ENCODE measurements around the gene SDF4.

The SDF4 gene

DNA sequence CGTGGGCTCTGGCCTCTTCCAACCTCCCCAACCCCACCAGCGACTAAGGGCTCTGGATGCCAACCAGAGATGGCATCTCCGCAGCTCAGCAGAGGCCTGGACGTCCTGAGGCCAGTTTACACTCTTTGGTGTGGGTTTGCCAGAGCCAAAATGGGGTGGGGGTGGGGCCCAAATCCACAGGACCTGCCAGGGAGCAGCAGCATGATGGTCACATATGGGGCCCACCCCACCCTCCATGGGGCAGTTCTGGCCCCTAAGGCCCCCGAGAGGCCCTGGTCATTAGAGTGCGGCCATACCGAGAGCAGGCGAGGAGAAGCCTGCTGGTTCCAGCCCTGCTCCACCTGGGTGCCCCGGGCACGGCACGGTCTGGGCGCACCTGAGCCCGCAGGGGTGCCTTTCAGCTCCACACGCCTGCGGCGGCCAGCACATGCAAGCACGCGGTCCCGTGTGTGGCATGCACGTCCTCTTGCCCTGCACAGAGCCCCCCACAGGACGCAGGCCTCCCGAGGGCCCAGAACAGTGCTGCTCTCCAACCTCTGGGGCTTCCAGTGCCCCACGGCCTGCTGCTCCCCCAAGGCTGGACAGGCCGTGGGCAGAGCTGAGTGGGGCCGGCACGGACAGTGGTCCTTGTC is 9.9 kb upstream of the SDF4 start:
- DNase-seq (no peak), ATAC-seq (replicated peaks) (no peak)
- peaks cover 0 to 6% of the 10 kb centered on the region in 2 donors for H3K27me3 Mint-ChIP-seq
- H3K4me3 Mint-ChIP-seq, result no peak overlapping the region
- H3K9me3 Mint-ChIP-seq, result no peaks in the 10 kb centered on the region
- peaks cover 8 to 24% of the 10 kb centered on the region in 2 donors for H3K4me1 Mint-ChIP-seq
- H3K27ac Mint-ChIP-seq, result peak overlapping the region; percentile 25
- H3K36me3 Mint-ChIP-seq, result no peaks in the 10 kb centered on the region

DNA sequence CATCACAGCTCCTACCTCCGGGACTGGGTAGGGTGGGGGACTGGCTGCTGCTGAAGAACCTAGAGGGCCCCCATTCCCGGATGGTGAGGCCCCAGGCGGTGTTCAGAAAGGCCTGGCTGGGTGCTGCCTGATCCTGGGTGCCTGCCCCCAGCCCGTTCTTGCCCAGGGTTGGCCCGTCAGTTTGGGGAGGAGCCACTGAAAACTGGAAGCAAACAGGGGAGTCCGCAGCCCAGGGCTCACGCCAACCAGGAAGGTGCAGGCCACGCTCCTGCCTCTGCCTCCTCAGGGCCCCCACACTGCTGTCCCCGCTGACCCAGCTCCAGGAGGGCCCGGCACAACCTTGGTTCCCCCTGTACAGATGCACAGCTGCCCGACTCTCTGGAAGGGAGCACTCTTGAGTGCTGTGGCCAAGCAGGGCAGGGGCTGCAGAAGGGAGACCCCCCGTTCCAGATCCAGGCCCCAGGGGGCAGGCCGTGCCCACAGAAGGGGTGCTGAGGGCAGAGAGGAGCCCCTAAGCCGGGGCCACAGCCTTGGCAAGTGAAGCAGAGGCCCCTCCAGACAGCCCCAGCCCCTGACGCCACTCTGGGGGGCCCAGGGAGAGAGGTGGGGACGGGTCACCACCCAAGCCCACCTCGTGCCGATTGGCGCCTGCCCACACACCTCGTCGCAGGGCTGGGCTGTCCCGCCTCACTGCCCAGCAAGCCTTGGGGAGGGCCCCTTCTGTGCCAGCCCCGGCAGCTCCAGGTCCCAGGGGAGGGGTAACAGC is 9.2 kb upstream of the SDF4 start:
- Mint-ChIP-seq H3K36me3 (no peaks in the 10 kb centered on the region), H3K27ac (peak overlapping the region; percentile 32), H3K27me3 (peaks cover 0 to 6% of the 10 kb centered on the region in 2 donors), H3K4me1 (peaks cover 11 to 31% of the 10 kb centered on the region in 2 donors), H3K4me3 (no peak overlapping the region), H3K9me3 (no peaks in the 10 kb centered on the region)
- ATAC-seq (replicated peaks), result no peak
- no peak for DNase-seq

DNA sequence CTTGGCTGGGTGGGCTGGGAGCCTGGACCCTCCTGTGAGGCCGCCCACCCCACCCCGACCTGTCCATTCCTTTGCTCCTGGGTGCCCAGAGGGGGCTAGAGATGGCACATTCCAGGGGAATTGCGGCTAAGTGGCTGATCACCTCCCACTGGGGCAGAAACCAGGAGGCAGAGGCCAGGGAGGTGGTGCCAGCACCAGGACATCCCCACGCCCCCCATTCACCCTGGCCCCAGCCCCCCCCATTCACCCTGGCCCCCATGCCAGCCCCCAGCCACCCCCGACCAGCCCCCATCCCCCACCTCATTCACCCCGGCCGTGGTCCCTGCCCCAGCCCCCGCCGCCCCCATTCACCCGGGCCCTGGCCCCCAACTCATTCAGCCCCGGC is 8.5 kb upstream of the SDF4 start:
- Mint-ChIP-seq H3K36me3 (no peaks in the 10 kb centered on the region), H3K4me3 (no peak overlapping the region), H3K9me3 (no peaks in the 10 kb centered on the region), H3K4me1 (peaks cover 11 to 38% of the 10 kb centered on the region in 2 donors), H3K27ac (no peak overlapping the region), H3K27me3 (peaks cover 0 to 6% of the 10 kb centered on the region in 2 donors)
- DNase-seq (no peak), ATAC-seq (replicated peaks) (no peak)

- H3K9me3 Mint-ChIP-seq, result no peaks in the 10 kb centered on the region
- H3K27me3 Mint-ChIP-seq, result peaks cover 0 to 6% of the 10 kb centered on the region in 2 donors
- peaks cover 0 to under 1% of the 10 kb centered on the region in 2 donors for H3K36me3 Mint-ChIP-seq
- peaks cover 11 to 43% of the 10 kb centered on the region in 2 donors for H3K4me1 Mint-ChIP-seq
- no peak overlapping the region for H3K27ac Mint-ChIP-seq
- no peak for ATAC-seq (replicated peaks)
- no peak overlapping the region for H3K4me3 Mint-ChIP-seq
- DNase-seq, result no peak
These were observed 8.0 kb upstream of the SDF4 start for GRCh38 chr1:1239614-1240347.

DNA sequence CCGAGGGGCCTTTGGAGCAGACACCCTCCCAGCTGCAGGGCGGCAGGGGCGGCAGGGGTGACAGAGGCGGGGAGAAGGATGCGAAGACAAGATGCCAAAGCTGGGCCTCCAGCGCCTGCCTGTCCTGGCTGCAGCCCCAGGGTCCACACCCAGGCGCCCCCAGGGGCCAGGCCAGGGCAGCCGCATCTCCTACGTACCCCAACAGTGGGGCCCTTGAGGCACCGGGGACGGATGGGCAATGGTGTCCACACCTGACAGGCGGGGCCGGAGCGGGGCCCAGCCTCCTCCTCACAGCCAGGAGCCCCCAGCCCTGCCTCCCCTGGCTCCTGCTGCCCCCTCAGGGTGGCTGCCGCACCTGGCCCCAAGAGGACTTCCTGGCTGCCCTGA is 7.4 kb upstream of the SDF4 start:
- Mint-ChIP-seq H3K4me1 (peaks cover 16 to 49% of the 10 kb centered on the region in 2 donors), H3K36me3 (peaks cover 5 to 6% of the 10 kb centered on the region in 2 donors), H3K27me3 (peaks cover 0 to 6% of the 10 kb centered on the region in 2 donors), H3K27ac (no peak overlapping the region), H3K9me3 (no peaks in the 10 kb centered on the region), H3K4me3 (no peak overlapping the region)
- no peak for DNase-seq
- no peak for ATAC-seq (replicated peaks)

DNA sequence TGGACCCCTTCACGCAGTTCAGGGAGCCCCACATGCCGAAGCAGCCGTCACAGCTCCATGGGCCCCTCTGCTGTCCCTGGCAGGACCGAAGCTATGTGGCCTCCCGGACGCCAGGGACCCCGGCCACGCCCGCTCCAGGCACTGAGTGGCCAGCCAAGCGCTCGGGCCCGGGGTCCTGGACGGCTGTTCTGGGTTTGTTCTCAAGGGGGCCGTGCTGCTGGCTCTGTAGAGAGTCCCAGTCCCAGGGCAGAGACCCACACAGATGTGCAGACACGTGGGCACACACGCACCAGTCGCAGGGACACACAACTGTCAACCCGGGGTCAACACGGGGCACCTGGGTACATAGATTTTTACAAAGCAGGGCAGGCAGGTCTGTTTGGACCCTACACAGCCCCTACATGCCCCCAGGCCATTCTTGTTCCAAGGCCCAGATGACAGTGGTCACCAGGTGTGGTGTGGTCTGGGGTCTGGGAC is 6.9 kb upstream of the SDF4 start:
- H3K9me3 Mint-ChIP-seq, result no peaks in the 10 kb centered on the region
- ATAC-seq (replicated peaks) (no peak), DNase-seq (no peak)
- H3K27ac Mint-ChIP-seq, result no peak overlapping the region
- peaks cover 0 to 6% of the 10 kb centered on the region in 2 donors for H3K27me3 Mint-ChIP-seq
- H3K36me3 Mint-ChIP-seq, result peaks cover 10% of the 10 kb centered on the region in 2 donors
- no peak overlapping the region for H3K4me3 Mint-ChIP-seq
- H3K4me1 Mint-ChIP-seq, result peaks cover 20 to 54% of the 10 kb centered on the region in 2 donors

DNA sequence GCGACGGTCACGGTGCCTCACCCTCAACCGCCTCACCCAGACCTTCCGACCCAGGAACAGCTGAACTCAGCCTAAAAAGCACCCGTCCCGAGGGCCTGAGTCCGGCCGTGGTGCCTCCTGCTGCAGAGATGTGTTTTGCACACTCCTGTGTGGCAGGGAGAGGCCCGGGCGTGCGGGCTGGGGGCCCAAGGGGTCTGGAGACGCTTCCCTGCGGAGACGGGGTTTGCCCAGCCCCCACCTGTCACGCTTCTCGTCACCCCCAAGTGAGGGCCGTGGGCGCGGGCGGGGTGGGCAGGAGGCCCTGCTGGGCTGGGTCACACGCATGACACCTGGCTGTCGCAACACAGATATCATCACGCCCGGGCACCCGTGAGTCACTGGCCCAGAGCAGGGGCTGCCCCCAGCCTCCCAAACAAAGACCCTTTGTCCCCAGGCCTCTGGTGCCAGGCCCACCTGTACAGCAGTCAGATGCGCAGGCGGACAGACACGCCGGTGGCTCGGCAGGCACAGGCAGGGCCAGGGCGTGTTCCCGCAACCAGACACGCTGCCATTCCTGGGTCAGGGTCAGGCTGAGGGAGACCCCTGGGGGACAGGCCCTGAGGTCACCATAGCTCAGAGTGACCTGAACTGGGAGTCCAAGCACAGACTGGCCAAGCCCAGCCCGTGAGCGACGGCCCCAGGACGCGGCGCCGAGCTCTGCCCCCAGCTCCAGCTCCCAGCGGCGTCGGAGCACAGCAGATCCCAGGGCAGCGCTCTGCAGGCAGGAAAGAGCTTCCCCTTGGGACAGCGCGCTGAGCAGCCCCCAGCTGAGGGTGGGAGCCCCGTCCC is 6.3 kb upstream of the SDF4 start:
- Mint-ChIP-seq H3K27ac (peak overlapping the region; percentile 73), H3K9me3 (no peaks in the 10 kb centered on the region), H3K27me3 (peaks cover 0 to 6% of the 10 kb centered on the region in 2 donors), H3K4me3 (peak overlapping the region; percentile 70 to 71), H3K36me3 (peaks cover 14 to 15% of the 10 kb centered on the region in 2 donors), H3K4me1 (peaks cover 22 to 58% of the 10 kb centered on the region in 2 donors)
- peak; percentile 35 for DNase-seq
- ATAC-seq (replicated peaks), result peak; percentile 67 to 74

DNA sequence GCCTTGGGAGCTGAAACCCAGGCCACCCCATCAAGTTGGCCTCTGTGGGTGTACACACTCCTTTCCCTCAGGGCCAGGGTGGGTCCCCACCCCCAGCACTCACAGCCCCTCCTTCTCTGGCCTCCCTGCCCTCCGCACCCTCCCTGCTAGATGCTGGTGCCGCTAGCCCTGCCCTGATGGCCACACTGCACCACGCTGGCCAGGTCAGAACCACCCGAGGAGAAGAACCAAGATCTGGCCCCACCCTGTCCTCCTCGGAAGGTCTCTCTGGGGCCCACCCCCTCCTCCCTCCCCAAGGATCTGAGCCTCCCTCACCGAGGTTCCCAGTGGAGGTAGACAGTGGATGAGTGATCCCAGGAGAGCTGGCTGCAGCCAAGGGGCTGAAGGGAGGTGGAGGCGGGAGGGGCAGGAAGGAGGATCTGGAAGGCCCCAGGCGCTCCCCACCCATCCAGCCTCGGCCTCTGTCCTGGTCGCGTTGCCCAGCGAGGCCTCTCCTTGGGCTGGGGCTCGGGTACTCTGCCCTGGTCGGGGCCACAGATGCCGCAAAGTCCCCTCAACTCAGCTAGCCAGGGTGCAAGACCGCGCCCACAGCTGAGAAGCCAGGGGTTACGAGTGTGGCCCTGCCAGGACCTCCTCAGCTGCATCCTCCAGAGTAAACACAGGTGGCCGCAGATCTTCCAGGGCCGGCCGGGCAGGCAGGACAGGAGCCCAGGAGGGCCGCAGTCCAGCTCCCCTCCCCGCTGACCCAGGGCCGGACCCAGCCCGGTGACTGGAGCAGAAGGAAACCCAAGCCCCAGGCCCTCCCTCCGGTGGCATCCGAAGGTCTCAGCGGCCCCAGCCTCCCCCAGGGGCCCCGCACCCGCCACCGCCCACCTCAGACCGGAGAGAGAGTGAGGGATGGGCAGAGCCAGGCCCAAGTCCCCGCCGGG is 5.4 kb upstream of the SDF4 start:
- Mint-ChIP-seq H3K27ac (peak overlapping the region; percentile 73), H3K9me3 (no peaks in the 10 kb centered on the region), H3K36me3 (peaks cover 14 to 15% of the 10 kb centered on the region in 2 donors), H3K27me3 (peaks cover 0 to 6% of the 10 kb centered on the region in 2 donors), H3K4me3 (peak overlapping the region; percentile 70 to 71), H3K4me1 (peaks cover 22 to 58% of the 10 kb centered on the region in 2 donors)
- DNase-seq, result no peak
- peak; percentile 1 to 7 for ATAC-seq (replicated peaks)

DNA sequence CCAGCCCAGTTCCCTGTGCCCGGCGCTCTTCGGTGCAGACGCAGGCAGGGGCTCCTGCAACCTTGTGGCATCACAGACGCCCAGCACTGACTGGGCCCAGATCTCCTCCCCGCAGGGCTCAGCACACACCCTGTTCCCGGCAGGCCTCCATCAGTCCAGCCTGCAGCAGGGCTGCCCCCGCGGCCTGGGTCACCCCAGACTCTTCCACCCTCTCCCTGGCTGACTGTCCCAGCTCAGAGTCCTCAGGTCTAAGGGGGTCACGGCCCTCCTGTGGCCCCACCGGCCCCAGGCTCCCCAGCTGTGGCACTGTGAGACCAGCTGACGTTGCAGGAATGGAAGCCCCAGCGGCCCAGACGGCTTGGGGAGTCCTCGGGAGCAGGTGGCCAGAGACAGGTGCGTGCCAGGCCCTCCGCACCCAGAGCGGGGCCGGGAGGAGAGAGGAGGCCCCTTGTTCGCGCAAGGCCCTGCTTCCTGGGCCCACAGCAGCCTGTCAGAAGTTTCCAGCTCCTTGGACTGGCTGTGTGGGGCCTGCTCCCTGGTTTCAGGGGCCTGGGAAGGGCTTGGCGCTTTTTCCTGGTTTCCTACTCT is 4.5 kb upstream of the SDF4 start:
- Mint-ChIP-seq H3K27ac (peak overlapping the region; percentile 37), H3K9me3 (no peaks in the 10 kb centered on the region), H3K4me1 (peaks cover 20 to 58% of the 10 kb centered on the region in 2 donors), H3K4me3 (no peak overlapping the region), H3K36me3 (peaks cover 14 to 15% of the 10 kb centered on the region in 2 donors), H3K27me3 (peaks cover 0 to 6% of the 10 kb centered on the region in 2 donors)
- ATAC-seq (replicated peaks) (no peak), DNase-seq (no peak)

DNA sequence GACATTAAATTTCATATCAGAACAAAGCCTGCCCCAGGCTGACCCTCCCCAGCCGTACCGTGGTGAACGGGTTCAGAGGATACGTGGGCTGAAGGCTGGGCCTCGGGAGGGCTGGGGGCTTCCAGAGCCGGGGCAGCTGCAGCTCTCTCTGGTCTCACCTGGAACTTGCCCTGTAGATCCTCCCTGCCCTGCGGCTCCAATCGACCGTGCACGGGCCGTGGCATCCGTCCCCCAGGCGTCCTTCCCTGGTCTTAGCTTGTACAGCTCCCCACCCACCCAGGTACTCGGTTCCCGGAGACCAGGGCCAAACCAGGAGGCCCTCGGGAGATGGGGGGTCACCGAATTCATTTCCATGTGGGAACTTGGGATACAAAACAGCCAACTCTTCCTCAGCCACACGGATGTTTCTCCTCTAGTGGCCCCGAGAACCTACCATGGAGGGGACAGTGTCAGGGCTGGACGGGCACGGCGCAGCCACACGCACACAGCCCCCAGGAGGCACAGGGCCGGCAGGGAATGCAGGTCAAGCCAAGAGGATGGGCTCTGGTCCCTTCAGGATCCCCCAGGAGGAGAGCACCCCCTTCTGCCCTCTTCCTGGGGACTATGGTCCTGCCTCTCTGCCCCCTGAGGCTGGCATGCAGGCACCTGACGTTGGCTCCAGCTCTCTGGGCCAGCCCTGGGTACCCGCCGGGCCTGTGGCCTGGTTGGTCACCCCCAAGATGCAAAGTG is 3.4 kb upstream of the SDF4 start:
- H3K4me3 Mint-ChIP-seq, result no peak overlapping the region
- H3K27ac Mint-ChIP-seq, result no peak overlapping the region

DNA sequence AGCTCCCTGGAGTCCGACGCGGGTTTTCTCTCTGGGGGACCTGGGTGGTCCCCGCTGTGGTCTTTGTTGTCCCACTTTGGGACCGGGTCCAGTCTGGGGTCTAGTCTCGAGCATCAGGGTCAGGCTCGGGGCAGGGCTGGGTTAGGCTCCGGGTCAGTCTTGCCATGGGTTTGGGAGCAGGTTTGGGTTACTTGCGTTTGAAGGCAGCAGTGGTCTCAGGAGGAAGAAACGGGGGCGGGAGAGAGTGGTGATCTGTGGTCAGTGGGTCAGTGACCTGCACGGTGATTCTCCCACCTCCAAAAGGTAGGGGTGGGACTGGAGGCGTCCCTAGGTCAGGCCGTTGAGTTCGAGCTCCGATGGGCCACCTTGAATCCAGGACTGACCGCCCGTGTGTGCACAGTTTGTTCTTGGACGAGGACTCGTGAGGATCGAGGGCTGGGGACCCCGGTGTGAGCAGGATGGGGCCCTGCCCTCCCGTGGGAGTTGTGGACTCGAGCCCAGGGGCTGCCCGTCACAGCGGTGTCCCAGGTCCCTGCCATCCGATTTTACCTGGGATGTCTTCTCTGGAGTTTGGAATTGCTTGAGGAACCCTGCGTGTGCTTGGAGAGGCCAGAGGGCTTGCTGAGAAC is 2.5 kb upstream of the SDF4 start:
- H3K4me3 Mint-ChIP-seq, result peak overlapping the region; percentile 72 to 80
- no peak for DNase-seq
- no peaks in the 10 kb centered on the region for H3K27me3 Mint-ChIP-seq
- peaks cover 18 to 27% of the 10 kb centered on the region in 2 donors for H3K36me3 Mint-ChIP-seq
- peaks cover 33 to 76% of the 10 kb centered on the region in 2 donors for H3K4me1 Mint-ChIP-seq
- peak overlapping the region; percentile 87 for H3K27ac Mint-ChIP-seq
- no peaks in the 10 kb centered on the region for H3K9me3 Mint-ChIP-seq
- ATAC-seq (replicated peaks), result no peak

More for the DNA sequence above, 3.4 kb upstream of the SDF4 start:
- Mint-ChIP-seq H3K36me3 (peaks cover 14 to 19% of the 10 kb centered on the region in 2 donors), H3K9me3 (no peaks in the 10 kb centered on the region), H3K4me1 (peaks cover 24 to 67% of the 10 kb centered on the region in 2 donors), H3K27me3 (no peaks in the 10 kb centered on the region)
- ATAC-seq (replicated peaks) (no peak), DNase-seq (no peak)

GRCh38 chr1:1233567-1233892 is 1.7 kb upstream of the SDF4 start:
- no peaks in the 10 kb centered on the region for H3K9me3 Mint-ChIP-seq
- H3K27ac Mint-ChIP-seq, result peak overlapping the region; percentile 87
- H3K27me3 Mint-ChIP-seq, result no peaks in the 10 kb centered on the region
- peak overlapping the region; percentile 72 to 80 for H3K4me3 Mint-ChIP-seq
- peaks cover 33 to 73% of the 10 kb centered on the region in 2 donors for H3K4me1 Mint-ChIP-seq
- ATAC-seq (replicated peaks) (no peak), DNase-seq (no peak)
- H3K36me3 Mint-ChIP-seq, result peaks cover 18 to 28% of the 10 kb centered on the region in 2 donors

All from stimulated activated naive B cell treated with anti-CD40 and anti-IgM and Interleukin-4, amounts not matched to agents 10 μg/mL and 1 μg/mL and 100 μg/mL, for 72 hours (primary cell).